NCI-H1436 treated with DMSO at 0.1 percent for 48 hours (cell line): ENCODE measurements around the gene INTS4.
"Not testable (repeated sequence)": the region's sequence is repeated elsewhere in the genome, so short reads cannot be mapped to it uniquely, and the experiment has no call there.

Source experiments
- DNase-seq: peaks from one replicate; lab custom pipeline; 2025; lab: John Stamatoyannopoulos, UW

Gene INTS4

GRCh38 chr11:77878247-77878646 lies 116.2 kb downstream of the INTS4 start:
- DNase-seq: not testable (repeated sequence)

DNA sequence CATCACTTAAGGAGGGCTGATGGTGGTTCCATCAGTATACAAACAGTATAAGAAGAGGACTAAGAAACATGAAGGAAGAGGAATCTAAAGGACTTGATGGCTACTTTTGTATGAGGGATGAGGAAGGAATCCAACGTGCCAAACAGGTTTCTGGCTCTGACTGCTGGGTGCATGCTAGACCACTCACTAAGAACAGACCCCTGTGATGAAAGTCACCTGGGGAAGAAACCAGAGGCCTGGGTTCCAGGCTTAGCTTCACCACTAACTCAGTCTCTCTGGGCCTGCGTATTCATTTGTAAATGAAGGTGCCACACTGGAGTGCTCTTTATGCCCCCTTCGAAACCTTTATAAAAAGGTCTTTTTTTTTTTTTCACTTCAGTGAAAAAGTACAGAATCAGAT lies 118.4 kb downstream of the INTS4 start:
- DNase-seq: no peak

DNA sequence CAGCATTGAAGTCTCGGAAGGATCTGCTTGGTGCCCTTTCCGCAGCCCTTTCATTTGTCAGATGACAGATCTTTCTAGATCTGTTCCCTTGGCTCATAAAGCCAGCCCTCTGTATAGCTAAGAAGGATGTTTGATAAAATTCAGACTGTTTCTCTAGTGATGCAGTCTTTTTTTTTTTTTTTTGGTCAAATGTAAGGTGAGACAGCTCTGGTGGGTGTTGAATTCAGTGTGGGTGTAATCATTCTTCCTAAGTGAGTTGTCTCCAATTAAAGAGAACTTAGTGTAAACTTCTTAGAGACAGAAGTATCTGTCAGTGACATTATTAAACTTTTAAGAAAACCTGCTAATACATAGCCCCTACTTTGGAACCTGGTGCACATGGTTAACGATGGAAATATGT lies 120.3 kb downstream of the INTS4 start:
- DNase-seq: no peak

- DNase-seq: no peak
Measured at GRCh38 chr11:77873345-77873744, 121.1 kb downstream of the INTS4 start.

DNA sequence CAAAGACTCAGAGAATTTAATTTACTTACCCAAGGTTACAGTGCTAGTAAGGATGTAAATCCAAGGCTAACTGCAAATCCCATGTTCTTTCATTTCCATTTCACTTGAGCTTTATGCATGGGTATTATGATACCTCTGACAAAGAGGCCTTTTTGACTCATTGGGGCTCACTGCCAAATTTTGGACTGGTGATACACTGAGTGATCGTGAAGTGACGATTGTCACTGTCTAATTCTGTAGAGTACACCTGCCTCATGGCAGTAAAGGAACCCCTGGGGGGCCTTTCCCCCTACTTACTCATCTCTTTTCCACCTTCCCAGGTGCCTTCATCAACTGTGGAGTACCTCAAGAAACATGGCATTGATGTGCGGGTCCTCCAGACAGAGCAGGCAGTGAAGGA lies 122.6 kb downstream of the INTS4 start:
- no peak for DNase-seq

DNA sequence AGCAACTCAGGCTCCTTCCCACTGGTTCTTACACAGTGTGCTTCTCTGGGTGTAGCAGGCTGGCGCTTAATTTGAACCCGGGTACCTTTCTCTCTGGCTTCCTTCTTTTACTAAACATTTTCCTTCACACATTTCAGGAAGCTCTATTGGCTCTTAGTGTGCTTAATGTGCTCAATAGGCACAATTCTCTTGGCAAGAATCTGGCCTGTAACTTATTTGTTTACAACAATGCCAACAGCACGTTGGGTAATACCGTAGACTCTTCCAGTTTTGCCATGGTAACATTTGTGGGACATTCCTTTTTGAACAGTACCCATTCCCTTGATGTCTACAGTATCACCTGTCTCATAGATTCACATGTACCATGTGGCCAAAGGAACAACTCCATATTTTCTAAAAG lies 125.7 kb downstream of the INTS4 start:
- no peak for DNase-seq

DNA sequence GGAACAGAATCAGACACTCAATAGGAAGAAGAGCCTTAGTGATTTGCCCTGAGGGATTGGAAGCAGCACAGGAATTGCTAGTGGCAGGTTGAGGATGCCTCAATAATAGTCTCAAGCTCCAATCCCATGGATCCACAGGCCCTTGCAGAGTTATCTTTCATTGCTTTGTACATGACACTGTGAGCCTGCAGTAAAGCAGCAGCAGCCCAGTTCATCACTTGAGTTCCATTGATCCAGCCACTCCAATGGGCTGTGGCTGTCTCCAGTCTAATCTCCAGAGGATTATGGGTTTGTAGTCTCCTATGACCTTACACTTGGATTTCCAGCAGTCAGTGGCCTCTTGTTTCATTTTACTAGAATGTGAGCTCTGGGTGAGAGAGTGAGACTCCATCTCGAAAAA lies 128.1 kb downstream of the INTS4 start:
- no peak for DNase-seq

GRCh38 chr11:77865805-77866204 lies 128.7 kb downstream of the INTS4 start:
- no peak for DNase-seq

- not testable (repeated sequence) for DNase-seq
Measured at GRCh38 chr11:77861444-77861843, 133.0 kb downstream of the INTS4 start.

GRCh38 chr11:77857906-77858457 lies 136.5 kb downstream of the INTS4 start:
- DNase-seq: not testable (repeated sequence)

- DNase-seq: no peak
Measured at GRCh38 chr11:77854838-77855237, 139.6 kb downstream of the INTS4 start.

DNA sequence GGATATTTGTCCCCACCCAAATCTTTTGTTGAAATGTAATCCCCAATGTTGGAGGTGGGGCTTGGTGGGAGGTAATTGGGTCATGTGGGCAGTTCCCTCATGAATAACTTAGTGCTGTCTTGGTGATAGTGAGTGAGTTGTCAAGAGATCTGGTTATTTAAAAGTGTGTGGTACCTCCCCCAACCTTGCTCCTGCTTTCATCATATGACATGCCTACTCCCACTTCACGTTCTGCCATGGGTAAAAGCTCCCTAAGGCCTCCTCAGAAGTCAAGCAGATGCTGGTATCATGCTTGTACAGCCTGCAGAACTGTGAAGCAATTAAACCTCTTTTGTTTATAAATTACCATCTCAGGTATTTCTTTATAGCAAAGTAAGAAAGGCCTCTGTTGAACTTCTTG lies 143.0 kb downstream of the INTS4 start:
- DNase-seq: no peak

DNA sequence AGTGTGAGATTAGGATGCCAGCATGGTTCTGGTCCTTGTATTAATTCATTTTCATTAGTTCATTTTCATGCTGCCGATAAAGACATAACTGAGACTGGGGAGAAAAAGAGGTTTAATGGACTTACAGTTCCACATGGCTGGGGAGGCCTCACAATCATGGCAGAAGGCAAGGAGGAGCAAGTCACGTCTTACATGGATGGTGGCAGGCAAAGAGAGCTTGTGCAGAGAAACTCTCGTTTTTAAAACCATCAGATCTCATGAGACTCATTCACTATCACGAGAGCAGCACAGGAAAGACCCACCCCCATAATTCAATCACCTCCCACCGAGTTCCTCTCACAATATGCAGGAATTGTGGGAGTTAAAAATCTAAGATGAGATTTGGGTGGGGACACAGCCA lies 150.8 kb downstream of the INTS4 start:
- not testable (repeated sequence) for DNase-seq

GRCh38 chr11:77842441-77843121 lies 151.9 kb downstream of the INTS4 start:
- DNase-seq: no peak

DNA sequence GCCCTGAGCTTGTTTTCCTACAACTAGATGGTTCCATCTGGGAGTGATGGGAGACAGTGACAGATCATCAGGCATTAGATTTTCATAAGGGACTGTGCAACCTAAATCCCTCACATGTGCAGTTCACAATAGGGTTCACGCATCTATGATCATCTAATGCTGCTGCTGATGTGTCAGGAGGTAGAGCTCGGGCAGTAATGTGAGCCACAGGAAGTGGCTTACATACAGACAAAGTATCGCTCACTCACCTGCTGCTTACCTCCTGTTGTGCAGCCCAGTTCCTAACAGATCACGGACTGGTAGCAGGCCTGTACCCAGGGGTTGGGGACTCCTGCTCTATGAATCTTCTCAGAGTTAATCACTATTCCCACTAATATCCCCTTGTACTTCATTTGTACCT lies 161.2 kb downstream of the INTS4 start:
- no peak for DNase-seq

DNA sequence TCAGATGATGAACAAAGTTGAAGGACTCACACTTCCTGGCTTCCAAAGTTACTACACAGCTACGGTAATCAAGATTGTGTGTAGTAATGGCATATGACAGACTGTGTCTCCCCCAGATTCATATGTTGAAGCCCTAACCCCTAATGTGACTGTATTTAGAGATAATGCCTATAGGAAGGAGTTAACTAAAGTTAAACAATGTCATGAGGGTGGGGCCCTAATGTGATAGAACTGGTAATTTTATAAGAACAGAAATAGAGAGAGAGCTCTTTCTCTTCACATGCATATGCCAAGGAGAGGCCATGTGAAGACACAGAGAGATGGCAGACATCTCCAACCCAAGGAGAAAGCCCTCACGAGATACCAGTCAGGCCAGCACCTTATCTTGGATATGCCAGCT lies 165.5 kb downstream of the INTS4 start:
- no peak for DNase-seq
